NOMO-1 (cell line): Measurements from ENCODE around the gene FFAR2.

Experiments used
- DNase-seq, 2 experiments: peaks; one replicate each; lab custom pipeline; 2025; ENCODE audit not compliant: unreplicated experiment in 2 of 2; lab: John Stamatoyannopoulos, UW

The FFAR2 gene

GRCh38 chr19:35478794-35479677, 31.0 kb downstream of the FFAR2 start:
- no peak for DNase-seq

- no peak for DNase-seq
Measured at GRCh38 chr19:35483089-35483488, 35.0 kb downstream of the FFAR2 start.

GRCh38 chr19:35484252-35485036, 36.4 kb downstream of the FFAR2 start:
- no peak for DNase-seq

- DNase-seq = no peak
Measured at GRCh38 chr19:35486268-35486708, 38.2 kb downstream of the FFAR2 start.

GRCh38 chr19:35487656-35488182, 39.7 kb downstream of the FFAR2 start:
- DNase-seq = no peak

GRCh38 chr19:35488677-35489076, 40.6 kb downstream of the FFAR2 start:
- no peak for DNase-seq

GRCh38 chr19:35490364-35490763, 42.3 kb downstream of the FFAR2 start, which contains the start of gene KRTDAP:
KRTDAP (minus strand) TSS chr19:35490464; CDS start chr19:35490442, 22 bp downstream.
- no peak for DNase-seq

GRCh38 chr19:35491836-35492360, 43.8 kb downstream of the FFAR2 start:
- DNase-seq = no peak

- DNase-seq = no peak
Measured at GRCh38 chr19:35493971-35494370, 45.9 kb downstream of the FFAR2 start.

- peak; percentile 34 to 35 for DNase-seq
Measured at GRCh38 chr19:35495107-35496064, 47.3 kb downstream of the FFAR2 start.

- no peak for DNase-seq
Measured at GRCh38 chr19:35497406-35497805, 49.3 kb downstream of the FFAR2 start.

GRCh38 chr19:35498220-35498619, 50.2 kb downstream of the FFAR2 start:
- DNase-seq = no peak

GRCh38 chr19:35498984-35499527, 51.0 kb downstream of the FFAR2 start:
- no peak for DNase-seq

- DNase-seq = no peak
Measured at GRCh38 chr19:35500611-35501010, 52.6 kb downstream of the FFAR2 start.
